Measurements from ENCODE around the gene BDNF.

BDNF gene

GRCh38 chr11:27696961-27697360 is 3.3 kb downstream of the BDNF start:
- no peaks in the 10 kb centered on the region for H4K20me1 ChIP-seq (ENCODE audit: insufficient read depth)
- no peak overlapping the region for H3K27ac ChIP-seq
- H2AFZ ChIP-seq (ENCODE audit: low read depth): no peak overlapping the region
- no peak overlapping the region for H3K9ac ChIP-seq
- H3K27me3 ChIP-seq (ENCODE audit: insufficient read depth, low read depth): no peaks in the 10 kb centered on the region
- H3K79me2 ChIP-seq (ENCODE audit: insufficient read depth, low read depth): no peaks in the 10 kb centered on the region
- H3K4me2 ChIP-seq: no peak overlapping the region
- H3K4me1 ChIP-seq (ENCODE audit: low read depth, poor library complexity, severe bottlenecking): peaks cover 7% of the 10 kb centered on the region
- TF ChIP-seq CTCF (conservative IDR thresholded peaks at IDR 0.05; ENCODE audit: low read depth, low read length): no peak
- H3K36me3 ChIP-seq (ENCODE audit: insufficient read depth): no peaks in the 10 kb centered on the region
- H3K4me3 ChIP-seq (IDR thresholded peaks at IDR 0.05; ENCODE audit: insufficient read depth, low read depth, low read length): no peak overlapping the region

GRCh38 chr11:27696115-27696514 is 4.1 kb downstream of the BDNF start:
- Histone ChIP-seq H3K79me2 (ENCODE audit: insufficient read depth, low read depth) (no peaks in the 10 kb centered on the region), H3K9ac (no peak overlapping the region), H3K36me3 (ENCODE audit: insufficient read depth) (no peaks in the 10 kb centered on the region), H4K20me1 (ENCODE audit: insufficient read depth) (no peaks in the 10 kb centered on the region), H2AFZ (ENCODE audit: low read depth) (no peak overlapping the region), H3K27me3 (ENCODE audit: insufficient read depth, low read depth) (no peaks in the 10 kb centered on the region), H3K27ac (no peak overlapping the region), H3K4me2 (no peak overlapping the region), H3K4me3 (IDR thresholded peaks at IDR 0.05; ENCODE audit: insufficient read depth, low read depth, low read length) (no peak overlapping the region), H3K4me1 (ENCODE audit: low read depth, poor library complexity, severe bottlenecking) (peaks cover 7% of the 10 kb centered on the region)
- no peak for TF ChIP-seq CTCF (conservative IDR thresholded peaks at IDR 0.05; ENCODE audit: low read depth, low read length)

GRCh38 chr11:27694992-27695391 is 5.3 kb downstream of the BDNF start:
- H3K27me3 ChIP-seq (ENCODE audit: insufficient read depth, low read depth): no peaks in the 10 kb centered on the region
- no peak overlapping the region for H2AFZ ChIP-seq (ENCODE audit: low read depth)
- no peak overlapping the region for H3K9ac ChIP-seq
- no peak overlapping the region for H3K4me2 ChIP-seq
- peaks cover 7% of the 10 kb centered on the region for H3K4me1 ChIP-seq (ENCODE audit: low read depth, poor library complexity, severe bottlenecking)
- H3K4me3 ChIP-seq (IDR thresholded peaks at IDR 0.05; ENCODE audit: insufficient read depth, low read depth, low read length): no peak overlapping the region
- H4K20me1 ChIP-seq (ENCODE audit: insufficient read depth): no peaks in the 10 kb centered on the region
- no peaks in the 10 kb centered on the region for H3K36me3 ChIP-seq (ENCODE audit: insufficient read depth)
- H3K79me2 ChIP-seq (ENCODE audit: insufficient read depth, low read depth): no peaks in the 10 kb centered on the region
- TF ChIP-seq CTCF (conservative IDR thresholded peaks at IDR 0.05; ENCODE audit: low read depth, low read length): peak; percentile 31
- no peak overlapping the region for H3K27ac ChIP-seq

GRCh38 chr11:27693398-27693797 is 6.9 kb downstream of the BDNF start:
- Histone ChIP-seq H3K4me1 (ENCODE audit: low read depth, poor library complexity, severe bottlenecking) (no peaks in the 10 kb centered on the region), H3K4me3 (IDR thresholded peaks at IDR 0.05; ENCODE audit: insufficient read depth, low read depth, low read length) (no peak overlapping the region), H2AFZ (ENCODE audit: low read depth) (no peak overlapping the region), H3K79me2 (ENCODE audit: insufficient read depth, low read depth) (no peaks in the 10 kb centered on the region), H3K4me2 (no peak overlapping the region), H3K36me3 (ENCODE audit: insufficient read depth) (no peaks in the 10 kb centered on the region), H3K9ac (no peak overlapping the region), H3K27me3 (ENCODE audit: insufficient read depth, low read depth) (no peaks in the 10 kb centered on the region), H4K20me1 (ENCODE audit: insufficient read depth) (no peaks in the 10 kb centered on the region), H3K27ac (no peak overlapping the region)
- TF ChIP-seq CTCF (conservative IDR thresholded peaks at IDR 0.05; ENCODE audit: low read depth, low read length): no peak

All from KMS-11 (cell line).